Epithelial cell of esophagus (primary cell): ENCODE data around the gene ZNF800.

ENCODE experiments used
- DNase-seq: peaks from one replicate; pipeline ENCODE4 v3.0.0; 2010; ENCODE audit warnings: low read depth
- H3K4me3 ChIP-seq: 2 replicates; pipeline ENCODE4 v1.5.1; 2011; ENCODE audit warnings: mild to moderate bottlenecking, low read length, control low read depth
- CTCF ChIP-seq: IDR thresholded peaks from 2 replicates; pipeline ENCODE4 v1.5.1; 2011; ENCODE audit warnings: low read depth, mild to moderate bottlenecking, low read length, control low read depth, inconsistent platforms; ENCODE audit not compliant: insufficient read depth; ENCODE audit errors: missing control alignments

Gene ZNF800

GRCh38 chr7:127349881-127350280 is 42.6 kb downstream of the ZNF800 start:
- no peak overlapping the region for H3K4me3 ChIP-seq
- no peak for DNase-seq
- TF ChIP-seq CTCF: no peak

- no peak for DNase-seq
- no peak for TF ChIP-seq CTCF
- peak overlapping the region; percentile 34 for H3K4me3 ChIP-seq
Observed at GRCh38 chr7:127348247-127348631, 44.3 kb downstream of the ZNF800 start.

- H3K4me3 ChIP-seq: peak overlapping the region; percentile 34
- peak; percentile 39 for TF ChIP-seq CTCF
- peak; percentile 77 for DNase-seq
Observed at GRCh38 chr7:127347567-127348246, 44.8 kb downstream of the ZNF800 start.

- DNase-seq: no peak
- H3K4me3 ChIP-seq: no peak overlapping the region
- no peak for TF ChIP-seq CTCF
Observed at GRCh38 chr7:127346575-127347256, 45.8 kb downstream of the ZNF800 start.

GRCh38 chr7:127342596-127342995 is 49.9 kb downstream of the ZNF800 start:
- no peak for DNase-seq
- no peak for TF ChIP-seq CTCF
- no peak overlapping the region for H3K4me3 ChIP-seq

- no peak for TF ChIP-seq CTCF
- H3K4me3 ChIP-seq: no peak overlapping the region
- DNase-seq: no peak
Observed at GRCh38 chr7:127338122-127338521, 54.4 kb downstream of the ZNF800 start.

GRCh38 chr7:127337581-127337980 is 54.9 kb downstream of the ZNF800 start:
- TF ChIP-seq CTCF: no peak
- no peak for DNase-seq

More at GRCh38 chr7:127337581-127337980, 54.9 kb downstream of the ZNF800 start:
- H3K4me3 ChIP-seq: no peak overlapping the region
